Measurements from ENCODE around the gene NBEAL2. TPM values are rescaled to one million over a fixed set of nuclear protein-coding genes. Genes with fewer than 3 reads are reported as not detected.
A peak's percentile ranks its signal among the peaks of the same experiment; 100 is the strongest.

NBEAL2 gene
- total RNA-seq, 6 experiments from 2014 or later, result 8.9 to 11.7 (median 10.8) TPM

DNA sequence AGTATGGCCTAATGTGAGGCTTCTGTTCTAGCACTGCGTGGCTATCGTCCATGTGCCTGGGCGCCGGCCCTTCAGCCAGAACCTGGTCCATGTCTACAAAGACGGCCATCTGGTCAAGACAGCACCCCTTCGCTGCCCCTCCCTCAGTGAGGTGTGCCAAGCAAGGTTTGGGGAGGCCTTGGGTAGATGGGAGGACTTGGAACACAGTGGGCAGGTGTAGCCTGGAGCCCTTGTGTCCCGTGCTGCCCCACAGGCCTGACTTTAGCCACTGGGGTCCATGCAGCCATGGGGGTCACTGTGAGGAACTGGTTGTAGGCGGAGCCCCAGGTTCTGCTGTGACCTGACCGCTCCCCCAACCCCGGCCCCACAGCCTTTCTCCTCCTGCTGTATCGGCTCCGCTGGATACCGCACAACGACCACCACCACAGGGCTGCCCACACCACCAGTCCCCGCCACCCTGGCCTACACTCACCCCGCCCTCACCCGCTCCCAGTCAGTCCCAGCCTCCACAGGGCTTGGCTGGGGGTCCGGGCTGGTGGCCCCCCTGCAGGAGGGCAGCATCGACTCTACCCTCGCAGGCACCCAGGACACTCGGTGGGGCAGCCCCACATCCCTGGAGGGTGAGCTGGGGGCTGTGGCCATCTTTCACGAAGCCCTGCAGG, 16.6 kb downstream of the NBEAL2 start:
- intact Hi-C loops (cut with DNase I), result loop anchor here (10.0 kb wide), 1 partner anchor 71 kb away; no protein-coding TSS in a partner anchor
- H3K27ac ChIP-seq, result no peak overlapping the region
- H3K27me3 ChIP-seq, result no peaks in the 10 kb centered on the region
- TF ChIP-seq, protein P1, sequence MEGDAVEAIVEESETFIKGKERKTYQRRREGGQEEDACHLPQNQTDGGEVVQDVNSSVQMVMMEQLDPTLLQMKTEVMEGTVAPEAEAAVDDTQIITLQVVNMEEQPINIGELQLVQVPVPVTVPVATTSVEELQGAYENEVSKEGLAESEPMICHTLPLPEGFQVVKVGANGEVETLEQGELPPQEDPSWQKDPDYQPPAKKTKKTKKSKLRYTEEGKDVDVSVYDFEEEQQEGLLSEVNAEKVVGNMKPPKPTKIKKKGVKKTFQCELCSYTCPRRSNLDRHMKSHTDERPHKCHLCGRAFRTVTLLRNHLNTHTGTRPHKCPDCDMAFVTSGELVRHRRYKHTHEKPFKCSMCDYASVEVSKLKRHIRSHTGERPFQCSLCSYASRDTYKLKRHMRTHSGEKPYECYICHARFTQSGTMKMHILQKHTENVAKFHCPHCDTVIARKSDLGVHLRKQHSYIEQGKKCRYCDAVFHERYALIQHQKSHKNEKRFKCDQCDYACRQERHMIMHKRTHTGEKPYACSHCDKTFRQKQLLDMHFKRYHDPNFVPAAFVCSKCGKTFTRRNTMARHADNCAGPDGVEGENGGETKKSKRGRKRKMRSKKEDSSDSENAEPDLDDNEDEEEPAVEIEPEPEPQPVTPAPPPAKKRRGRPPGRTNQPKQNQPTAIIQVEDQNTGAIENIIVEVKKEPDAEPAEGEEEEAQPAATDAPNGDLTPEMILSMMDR (IDR thresholded peaks at IDR 0.05), result no peak
- TF ChIP-seq POLR2A (IDR thresholded peaks at IDR 0.05), result no peak
- no peaks in the 10 kb centered on the region for H3K9me3 ChIP-seq
- no peak overlapping the region for H3K4me3 ChIP-seq
- DNase-seq, result peak in 2 of 3 donors; percentile 21 to 48
- ATAC-seq, result no peak
- peaks cover 0 to 4% (median 0%) of the 10 kb centered on the region in 4 donors for H3K4me1 ChIP-seq
- peaks cover 0 to 6% (median 0%) of the 10 kb centered on the region in 4 donors for H3K36me3 ChIP-seq
- WGBS (ENCODE audit: insufficient coverage, low coverage, low lambda C conversion rate, missing lambda C conversion rate), result no CpG with 5 or more reads among the region's 22 CpGs

DNA sequence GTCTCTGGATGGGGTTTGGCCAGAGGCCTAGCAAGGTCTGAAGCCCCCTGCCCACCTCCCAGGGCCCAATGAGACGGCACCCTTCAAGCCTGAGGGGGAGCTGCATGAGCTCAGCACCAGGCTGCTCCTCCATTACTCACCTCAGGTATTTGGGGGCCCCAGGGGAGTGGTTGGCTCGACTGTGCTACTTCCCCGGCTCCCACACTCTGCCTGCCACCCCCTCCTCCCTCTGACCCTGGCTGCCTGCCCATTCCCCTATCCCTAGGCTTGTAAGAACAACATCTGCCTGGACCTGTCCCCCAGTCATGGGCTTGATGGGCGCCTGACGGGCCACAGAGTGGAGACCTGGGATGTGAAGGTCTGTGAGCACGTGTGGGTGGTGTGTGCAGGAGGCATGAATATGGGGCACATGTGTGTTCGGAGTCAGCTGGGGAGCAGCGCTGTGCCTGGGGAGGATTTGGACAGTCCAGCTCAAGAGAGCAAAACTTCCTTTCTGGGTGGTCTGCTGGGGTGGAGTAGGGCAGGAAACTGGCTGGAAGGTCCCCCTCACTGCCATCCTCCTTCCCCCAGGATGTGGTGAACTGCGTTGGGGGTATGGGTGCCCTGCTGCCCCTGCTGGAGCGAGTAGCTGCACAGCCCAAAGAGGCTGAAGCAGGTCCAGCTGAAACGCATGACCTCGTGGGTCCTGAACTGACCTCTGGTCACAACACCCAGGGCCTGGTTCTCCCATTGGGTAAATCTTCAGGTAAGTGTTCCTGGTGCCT, 17.4 kb downstream of the NBEAL2 start:
- no peak overlapping the region for H3K4me3 ChIP-seq
- DNase-seq (peak in 2 of 3 donors; percentile 18 to 56), ATAC-seq (no peak)
- TF ChIP-seq, protein P1 (IDR thresholded peaks at IDR 0.05), result no peak
- TF ChIP-seq POLR2A (IDR thresholded peaks at IDR 0.05), result no peak
- H3K4me1 ChIP-seq, result peaks cover 0 to 4% (median 0%) of the 10 kb centered on the region in 4 donors
- no peaks in the 10 kb centered on the region for H3K9me3 ChIP-seq
- intact Hi-C loops (cut with DNase I), result loop anchor here (10.0 kb wide), 1 partner anchor 72 kb away; no protein-coding TSS in a partner anchor
- no peak overlapping the region for H3K27ac ChIP-seq
- 80% methylated on average over 3 of the region's 12 CpGs for WGBS (ENCODE audit: insufficient coverage, low coverage, low lambda C conversion rate, missing lambda C conversion rate)
- H3K27me3 ChIP-seq, result no peaks in the 10 kb centered on the region
- H3K36me3 ChIP-seq, result peaks cover 0 to 8% (median 2%) of the 10 kb centered on the region in 4 donors

DNA sequence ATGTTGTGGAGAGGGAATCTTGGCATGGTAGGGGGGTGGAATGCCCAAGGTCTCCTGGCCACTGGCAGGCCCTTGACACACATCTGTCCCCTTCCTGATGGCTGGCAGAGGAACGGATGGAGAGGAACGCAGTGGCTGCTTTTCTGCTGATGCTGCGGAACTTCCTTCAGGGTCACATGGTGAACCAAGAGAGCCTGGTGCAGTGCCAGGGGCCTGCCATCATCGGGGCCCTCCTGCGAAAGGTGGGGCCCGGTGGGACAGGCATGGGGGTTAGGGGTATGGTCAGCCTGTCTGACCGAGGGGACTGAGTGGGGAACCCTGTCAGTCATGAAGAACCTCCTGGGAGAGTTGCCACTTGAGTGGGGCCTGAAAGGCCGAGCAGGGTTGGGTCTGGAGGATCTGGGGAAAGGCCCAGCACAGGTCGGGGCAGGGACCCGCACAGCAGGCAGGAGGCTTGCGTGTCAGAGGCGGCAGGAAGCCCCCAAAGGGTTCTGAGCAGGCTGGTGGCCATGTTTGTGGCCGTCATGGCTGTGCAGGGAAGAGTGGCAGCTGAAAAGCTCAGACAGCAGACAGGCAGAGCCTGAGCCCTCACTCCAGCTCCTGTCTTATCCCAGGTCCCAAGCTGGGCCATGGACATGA, 18.1 kb downstream of the NBEAL2 start:
- H3K9me3 ChIP-seq, result no peaks in the 10 kb centered on the region
- H3K4me1 ChIP-seq, result peaks cover 0 to 4% (median 0%) of the 10 kb centered on the region in 4 donors
- H3K27me3 ChIP-seq, result no peaks in the 10 kb centered on the region
- no peak overlapping the region for H3K4me3 ChIP-seq
- no peak overlapping the region for H3K27ac ChIP-seq
- no peak for ATAC-seq
- 67% methylated on average over 3 of the region's 13 CpGs for WGBS (ENCODE audit: insufficient coverage, low coverage, low lambda C conversion rate, missing lambda C conversion rate)
- peak in 2 of 3 donors; percentile 21 to 52 for DNase-seq
- peaks cover 0 to 14% (median 2%) of the 10 kb centered on the region in 4 donors for H3K36me3 ChIP-seq
- intact Hi-C loops (cut with DNase I), result loop anchor here (10.0 kb wide), 1 partner anchor 73 kb away; no protein-coding TSS in a partner anchor
- TF ChIP-seq, protein P1 (IDR thresholded peaks at IDR 0.05), result no peak
- TF ChIP-seq POLR2A (IDR thresholded peaks at IDR 0.05), result no peak

DNA sequence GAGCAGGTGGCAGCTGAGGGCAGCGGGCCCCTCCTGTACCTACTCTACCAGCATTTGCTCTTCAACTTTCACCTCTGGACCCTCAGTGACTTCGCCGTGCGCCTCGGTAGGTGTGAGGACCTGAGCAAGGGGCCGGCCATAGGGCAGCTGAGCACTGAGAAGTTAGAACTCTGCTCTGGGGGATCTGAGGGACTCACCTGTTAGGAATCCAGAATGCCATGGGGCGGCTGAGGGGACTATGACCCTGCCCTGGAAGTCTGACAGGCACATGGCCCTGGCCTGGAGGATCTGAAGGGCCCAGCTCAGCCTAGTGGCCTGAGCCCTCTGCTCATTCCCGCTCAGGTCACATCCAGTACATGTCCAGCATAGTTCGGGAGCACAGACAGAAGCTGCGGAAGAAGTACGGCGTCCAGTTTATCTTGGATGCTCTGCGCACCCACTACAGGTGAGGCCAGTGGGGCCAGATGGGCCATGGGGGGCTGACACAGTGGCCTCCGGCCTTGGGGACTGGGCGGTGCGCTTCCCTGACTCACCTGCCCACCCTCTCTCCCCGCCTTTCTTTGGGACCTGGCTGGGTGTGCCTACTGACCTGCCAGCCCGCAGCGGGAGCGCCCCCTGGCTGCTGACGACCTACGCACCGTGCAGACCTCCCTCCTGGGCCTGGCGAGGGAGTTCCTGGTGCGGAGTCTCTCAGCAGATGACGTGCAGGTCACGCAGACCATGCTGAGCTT, 18.8 kb downstream of the NBEAL2 start:
- Histone ChIP-seq H3K4me3 (no peak overlapping the region), H3K27ac (no peak overlapping the region), H3K36me3 (peaks cover 0 to 14% (median 2%) of the 10 kb centered on the region in 4 donors)

More for the DNA sequence above, 18.8 kb downstream of the NBEAL2 start:
- Histone ChIP-seq H3K27me3 (no peaks in the 10 kb centered on the region), H3K4me1 (peaks cover 0 to 4% (median 0%) of the 10 kb centered on the region in 4 donors), H3K9me3 (no peaks in the 10 kb centered on the region)
- DNase-seq (peak in 2 of 3 donors; percentile 73 to 74), ATAC-seq (peak; percentile 64 to 84 (median 79))
- intact Hi-C loops (cut with DNase I), result loop anchor here (10.0 kb wide), 1 partner anchor 73 kb away; no protein-coding TSS in a partner anchor
- no peak for TF ChIP-seq POLR2A (IDR thresholded peaks at IDR 0.05)
- TF ChIP-seq, protein P1 (IDR thresholded peaks at IDR 0.05), result peak; percentile 60 to 78 (median 74)
- 100% methylated on average over 1 of the region's 27 CpGs for WGBS (ENCODE audit: insufficient coverage, low coverage, low lambda C conversion rate, missing lambda C conversion rate)

All from right lobe of liver (tissue), 6 donors.